HG03135 (cell line): ENCODE data around the gene HSP90AB1.

Experiments used
- ATAC-seq: cut with Tn5 transposase; IDR thresholded peaks from one replicate; pipeline ENCODE4 v1.9.1; 2021; ENCODE audit warnings: mild to moderate bottlenecking, moderate library complexity; ENCODE audit not compliant: unreplicated experiment

HSP90AB1 gene

DNA sequence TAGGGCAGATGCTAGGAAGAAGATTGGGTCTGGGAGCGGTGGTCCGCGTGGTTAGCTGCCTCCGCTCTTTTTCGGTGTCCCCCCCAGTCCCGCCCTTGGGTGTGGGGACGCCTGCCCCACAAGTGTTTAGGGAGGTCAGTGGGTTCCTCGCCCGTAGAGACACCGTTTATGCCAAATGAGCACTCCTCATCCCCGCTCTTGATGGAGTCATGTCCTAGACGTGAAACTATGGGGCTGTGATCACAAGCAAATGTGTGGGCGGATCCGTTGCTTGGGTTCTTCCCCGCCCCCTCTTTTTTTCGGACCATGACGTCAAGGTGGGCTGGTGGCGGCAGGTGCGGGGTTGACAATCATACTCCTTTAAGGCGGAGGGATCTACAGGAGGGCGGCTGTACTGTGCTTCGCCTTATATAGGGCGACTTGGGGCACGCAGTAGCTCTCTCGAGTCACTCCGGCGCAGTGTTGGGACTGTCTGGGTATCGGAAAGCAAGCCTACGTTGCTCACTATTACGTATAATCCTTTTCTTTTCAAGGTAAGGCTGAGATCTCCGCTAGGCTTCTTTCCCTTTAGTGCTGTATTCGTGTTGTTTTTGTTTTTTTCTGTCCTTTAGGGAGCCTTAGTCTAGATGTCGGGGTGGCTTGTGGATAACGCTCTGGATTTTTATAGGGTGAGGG lies at the start of gene HSP90AB1:
TSS of gene HSP90AB1 (plus strand) at position 439 of the 675 bp plus-strand sequence. CDS start 1,529 bp downstream, outside the sequence.
- peak; percentile 68 for ATAC-seq

DNA sequence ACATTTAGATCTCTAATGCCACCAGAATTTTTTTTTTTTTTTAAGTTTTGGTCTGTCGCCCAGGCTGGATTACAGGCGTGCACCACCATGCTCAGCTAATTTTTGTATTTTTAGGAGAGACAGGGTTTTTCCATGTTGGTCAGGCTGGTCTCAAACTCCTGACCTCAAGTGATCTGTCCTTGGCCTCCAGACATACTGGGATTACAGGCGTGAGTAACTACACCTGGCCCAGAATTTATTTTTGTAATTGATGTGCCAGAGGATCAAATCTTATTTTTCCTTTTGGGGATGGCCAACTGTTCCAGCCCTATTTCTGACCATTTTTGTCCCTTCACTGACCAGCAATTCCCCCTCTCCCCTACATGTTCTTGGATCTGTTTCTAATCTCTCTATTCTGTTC lies 48.2 kb upstream of the HSP90AB1 start:
- ATAC-seq = no peak

DNA sequence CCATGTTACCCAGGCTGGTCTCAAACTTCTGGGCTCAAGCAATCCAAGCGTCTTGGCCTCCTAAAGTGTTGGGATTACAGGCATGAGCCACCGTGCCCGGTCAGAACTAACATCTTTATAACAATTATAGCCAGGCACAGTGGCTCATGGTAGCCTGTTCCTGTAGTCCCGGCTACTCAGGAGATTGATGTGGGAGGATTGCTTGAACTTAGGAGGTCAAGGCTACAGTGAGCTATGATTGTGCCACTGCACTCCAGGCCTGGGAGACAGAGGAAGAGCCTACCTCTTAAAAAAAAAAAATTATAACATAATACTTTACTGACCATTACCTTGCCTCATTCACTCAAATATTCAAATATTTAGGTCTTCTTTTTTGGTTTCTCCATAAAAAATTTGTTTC lies 47.0 kb upstream of the HSP90AB1 start:
- no peak for ATAC-seq

- no peak for ATAC-seq
These were observed 45.7 kb upstream of the HSP90AB1 start for GRCh38 chr6:44201200-44201599.

DNA sequence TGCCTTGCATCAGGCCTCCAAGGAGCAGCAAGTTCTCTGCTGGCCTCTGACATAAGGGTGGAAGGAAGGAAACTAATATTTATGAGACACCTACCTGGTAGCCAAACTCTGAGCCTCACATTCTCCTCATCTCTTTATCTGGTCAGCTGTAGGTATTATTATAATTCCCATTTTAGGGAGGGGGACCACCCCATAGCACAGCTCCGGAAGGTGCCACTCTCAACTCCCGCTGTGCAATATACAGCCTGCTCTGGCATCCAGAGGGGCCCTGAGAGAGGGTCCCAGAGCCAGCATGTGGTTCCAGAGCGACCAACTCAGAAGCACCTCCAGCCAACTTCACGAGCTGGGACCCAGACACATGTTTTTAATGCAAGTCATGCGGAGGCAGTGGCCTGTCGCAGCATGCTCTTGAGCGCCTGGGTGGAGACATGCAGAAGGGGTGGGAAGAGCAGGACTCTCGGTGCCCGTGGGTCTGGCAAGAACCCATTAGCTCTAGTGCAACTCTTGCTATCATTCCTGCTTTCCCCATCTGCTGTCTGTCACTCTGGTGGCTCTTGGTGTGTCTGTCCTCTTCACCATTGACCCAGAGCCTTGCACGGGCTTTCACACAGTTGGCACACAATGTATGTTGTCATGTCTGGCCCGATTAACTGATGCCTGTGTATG lies 45.1 kb upstream of the HSP90AB1 start:
- ATAC-seq = no peak

- ATAC-seq = no peak
These were observed 44.4 kb upstream of the HSP90AB1 start for GRCh38 chr6:44202332-44202971.

DNA sequence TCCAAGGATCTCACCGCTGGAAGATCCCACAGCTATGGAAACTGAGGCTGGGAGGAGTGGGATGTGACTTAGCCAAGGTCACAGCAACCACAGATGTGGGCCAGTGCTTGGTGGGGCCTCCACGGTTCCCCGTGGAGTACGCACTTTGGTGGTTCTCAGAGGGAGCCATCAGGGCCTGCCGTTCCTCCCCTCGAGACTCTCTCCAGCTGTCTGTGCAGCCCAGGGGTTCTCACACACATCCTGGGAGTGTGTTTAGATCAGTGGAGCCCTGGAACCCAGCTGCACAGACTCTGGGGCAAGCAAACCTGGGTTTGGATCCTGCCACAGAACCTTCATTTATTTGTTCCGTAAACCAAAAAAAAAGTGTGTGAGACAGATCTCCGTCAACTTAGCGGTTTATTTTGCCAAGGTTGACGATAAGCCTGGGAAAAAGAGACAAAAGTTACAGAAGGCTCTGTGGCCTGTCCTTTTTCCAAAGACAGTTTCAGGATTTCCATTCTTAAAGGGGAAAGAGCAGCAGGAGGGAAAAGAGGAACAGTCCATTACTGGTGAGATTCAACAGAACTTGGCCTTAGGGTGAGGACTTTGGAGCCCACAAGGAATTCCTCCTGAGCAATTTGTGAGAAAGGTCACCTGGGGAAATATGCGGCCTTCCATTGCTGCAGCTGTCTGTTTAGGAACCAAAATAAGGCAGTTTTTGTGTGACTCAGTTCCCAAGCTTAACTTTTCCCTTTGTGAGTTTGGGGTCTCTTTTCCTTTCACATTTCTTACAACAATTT lies 43.7 kb upstream of the HSP90AB1 start:
- ATAC-seq = no peak

GRCh38 chr6:44203955-44204354 lies 42.9 kb upstream of the HSP90AB1 start:
- no peak for ATAC-seq

DNA sequence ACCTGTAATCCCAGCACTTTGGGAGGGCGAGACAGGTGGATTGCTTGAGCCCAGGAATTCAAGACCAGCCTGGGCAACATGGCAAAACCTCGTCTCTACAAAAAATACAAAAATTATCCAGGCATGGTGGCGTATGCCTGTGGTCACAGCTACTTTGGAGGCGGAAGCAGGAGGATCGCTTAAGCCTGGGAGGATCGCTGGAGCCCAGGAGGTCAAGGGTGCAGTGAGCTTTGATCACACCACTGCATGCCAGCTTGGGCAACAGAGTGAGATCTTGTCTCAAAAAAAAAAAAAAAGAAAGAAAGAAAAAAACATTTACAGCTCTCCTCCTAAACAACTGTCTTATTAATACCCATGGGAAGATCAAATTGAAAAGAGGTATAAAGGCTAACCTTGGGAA lies 38.9 kb upstream of the HSP90AB1 start:
- ATAC-seq = no peak

DNA sequence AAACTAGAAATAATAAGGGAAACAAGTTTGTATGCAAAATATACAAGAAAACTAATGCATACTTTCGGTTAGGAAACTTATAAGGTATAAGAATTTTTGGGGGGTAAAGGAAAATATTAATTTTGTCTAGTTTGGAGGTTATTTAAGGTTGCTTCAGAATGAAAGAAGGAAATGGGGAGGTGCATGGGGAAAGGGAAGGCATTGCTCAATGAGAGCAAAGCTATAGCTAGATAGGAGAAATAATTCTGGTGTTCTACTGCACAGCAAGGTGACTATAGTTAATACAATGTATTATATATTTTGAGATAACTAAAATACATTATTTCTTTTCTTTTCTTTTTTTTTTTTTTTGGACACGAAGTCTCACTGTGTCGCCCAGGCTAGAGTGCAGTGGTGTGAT lies 35.6 kb upstream of the HSP90AB1 start:
- no peak for ATAC-seq

- ATAC-seq = no peak
These were observed 32.6 kb upstream of the HSP90AB1 start for GRCh38 chr6:44214307-44214706.

GRCh38 chr6:44216677-44217331 lies 30.1 kb upstream of the HSP90AB1 start, which contains the start of gene MYMX:
TSS of gene MYMX (plus strand) at chr6:44216926. CDS start at chr6:44217472, 546 bp downstream.
- ATAC-seq = no peak

GRCh38 chr6:44217332-44218143 lies 29.4 kb upstream of the HSP90AB1 start:
- ATAC-seq = no peak

- ATAC-seq = peak; percentile 47
These were observed 27.7 kb upstream of the HSP90AB1 start for GRCh38 chr6:44219053-44219814.

GRCh38 chr6:44219815-44220784 lies 26.8 kb upstream of the HSP90AB1 start:
- ATAC-seq = no peak

DNA sequence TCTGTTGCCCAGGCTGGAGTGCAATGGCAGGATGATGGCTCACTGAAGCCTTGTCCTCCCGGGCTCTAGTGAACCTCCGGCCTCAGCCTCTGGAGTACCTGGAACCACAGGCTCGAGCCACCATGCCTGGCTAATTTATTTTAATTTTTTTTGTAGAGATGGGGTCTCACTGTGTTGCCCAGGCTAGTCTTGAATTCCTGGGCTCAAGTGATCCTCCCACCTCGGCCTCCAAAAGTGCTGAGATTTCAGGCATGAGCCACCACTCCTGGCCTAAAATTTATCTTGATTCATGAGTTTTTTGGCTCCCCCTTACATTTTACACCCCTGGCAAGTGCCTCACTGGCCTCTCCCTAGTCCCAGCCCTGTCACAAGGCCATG lies 26.0 kb upstream of the HSP90AB1 start:
- no peak for ATAC-seq

GRCh38 chr6:44221291-44221960 lies 25.5 kb upstream of the HSP90AB1 start:
- ATAC-seq = peak; percentile 43

DNA sequence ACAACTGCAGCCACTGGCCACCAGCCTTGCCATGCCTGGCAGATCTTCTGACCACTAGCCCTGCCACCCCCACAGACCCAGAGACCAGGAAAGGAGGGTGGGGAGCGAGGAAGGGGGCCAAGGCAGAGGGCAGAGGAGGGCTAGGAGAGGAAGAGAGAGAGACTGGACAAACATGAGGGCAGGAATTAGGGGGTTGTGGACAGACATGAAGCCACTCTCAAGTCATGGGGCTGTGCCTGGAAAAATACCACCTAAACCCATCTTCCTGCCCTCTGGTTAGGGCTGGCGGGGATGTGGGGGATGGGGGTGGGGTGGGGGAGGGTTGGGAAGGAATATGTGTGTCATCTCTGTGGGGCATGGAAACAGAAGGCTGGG lies 25.0 kb upstream of the HSP90AB1 start:
- no peak for ATAC-seq
